Fibroblast of skin of left biceps (primary cell): Measurements from ENCODE around the gene RAMP3.
"Not testable (repeated sequence)": the region's sequence is repeated elsewhere in the genome, so short reads cannot be mapped to it uniquely, and the experiment has no call there.

Experiments
- DNase-seq, 2 experiments: peaks; one replicate each; pipeline ENCODE4 v3.0.0-alpha.2; 2013; ENCODE audit warnings: low read depth in 2 of 2

The RAMP3 gene

GRCh38 chr7:45156516-45157272 lies 897 bp upstream of the RAMP3 start:
- no peak for DNase-seq

- no peak for DNase-seq
Observed at GRCh38 chr7:45157286-45157652, 322 bp upstream of the RAMP3 start.

DNA sequence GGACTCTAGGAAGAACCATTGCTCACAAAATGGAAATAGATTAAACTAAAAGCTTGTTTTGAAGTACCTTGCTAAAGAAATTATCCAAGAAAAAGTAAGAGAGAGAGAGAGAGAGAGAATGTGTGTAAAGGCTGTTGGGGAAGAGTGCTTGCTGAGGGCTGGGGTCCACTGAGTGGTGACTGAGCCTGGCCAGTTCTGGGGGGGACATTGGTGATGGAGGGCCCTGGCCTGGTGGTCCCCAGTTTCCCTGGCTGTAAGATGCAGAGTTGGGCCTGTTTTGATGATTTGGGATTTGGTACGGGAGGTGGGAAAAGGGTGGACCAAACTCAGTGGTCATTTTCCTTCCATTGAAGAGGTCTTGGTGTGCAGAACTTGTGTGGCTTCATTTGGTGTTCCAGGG lies 880 bp downstream of the RAMP3 start:
- no peak for DNase-seq

- DNase-seq, result no peak
Observed at GRCh38 chr7:45159296-45159695, 1.7 kb downstream of the RAMP3 start.

DNA sequence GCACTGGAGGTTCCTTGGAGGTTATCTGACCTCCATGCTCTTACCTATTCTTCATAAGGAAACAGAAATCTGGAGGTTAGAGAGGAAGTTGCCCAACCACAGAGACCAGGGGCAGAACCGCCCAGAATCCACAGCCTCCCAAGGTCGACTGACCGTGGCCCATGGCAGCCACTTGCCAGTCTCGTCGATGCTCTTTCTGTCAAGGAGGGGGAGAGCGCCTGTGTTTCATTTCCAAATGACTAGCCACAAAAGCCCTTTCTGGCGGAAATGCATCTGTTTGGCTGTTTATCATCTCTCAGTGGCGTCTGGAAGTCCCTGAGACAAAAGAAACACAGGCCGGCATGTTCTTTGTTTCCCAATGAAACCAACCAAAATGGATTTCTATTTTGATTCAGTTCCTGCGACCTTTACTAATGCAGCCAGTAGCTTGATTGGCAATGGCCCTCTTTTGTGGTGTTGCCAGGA lies 2.9 kb downstream of the RAMP3 start:
- DNase-seq, result no peak

DNA sequence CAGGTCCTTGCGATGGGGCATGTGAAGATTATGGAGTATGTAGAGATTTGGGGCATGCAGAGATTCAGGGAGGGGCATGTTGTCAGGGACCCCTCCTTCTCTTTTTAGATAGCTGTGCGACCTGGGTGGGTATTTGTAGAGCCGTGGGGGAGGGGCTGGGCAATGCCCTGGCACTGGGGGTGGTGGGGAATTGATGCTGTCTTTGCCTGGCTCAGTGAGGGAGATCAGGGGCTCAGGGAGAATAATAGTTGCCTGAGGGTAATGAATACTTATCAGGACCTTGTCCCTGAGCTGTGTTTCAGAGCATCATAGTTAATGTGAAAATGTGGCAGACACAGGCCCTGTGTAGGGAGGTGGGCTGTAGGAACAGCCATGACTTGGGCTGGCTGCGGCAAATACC lies 3.5 kb downstream of the RAMP3 start:
- DNase-seq, result no peak

- DNase-seq, result no peak
Observed at GRCh38 chr7:45161842-45162241, 4.3 kb downstream of the RAMP3 start.

GRCh38 chr7:45162311-45162845 lies 4.8 kb downstream of the RAMP3 start:
- DNase-seq, result no peak

DNA sequence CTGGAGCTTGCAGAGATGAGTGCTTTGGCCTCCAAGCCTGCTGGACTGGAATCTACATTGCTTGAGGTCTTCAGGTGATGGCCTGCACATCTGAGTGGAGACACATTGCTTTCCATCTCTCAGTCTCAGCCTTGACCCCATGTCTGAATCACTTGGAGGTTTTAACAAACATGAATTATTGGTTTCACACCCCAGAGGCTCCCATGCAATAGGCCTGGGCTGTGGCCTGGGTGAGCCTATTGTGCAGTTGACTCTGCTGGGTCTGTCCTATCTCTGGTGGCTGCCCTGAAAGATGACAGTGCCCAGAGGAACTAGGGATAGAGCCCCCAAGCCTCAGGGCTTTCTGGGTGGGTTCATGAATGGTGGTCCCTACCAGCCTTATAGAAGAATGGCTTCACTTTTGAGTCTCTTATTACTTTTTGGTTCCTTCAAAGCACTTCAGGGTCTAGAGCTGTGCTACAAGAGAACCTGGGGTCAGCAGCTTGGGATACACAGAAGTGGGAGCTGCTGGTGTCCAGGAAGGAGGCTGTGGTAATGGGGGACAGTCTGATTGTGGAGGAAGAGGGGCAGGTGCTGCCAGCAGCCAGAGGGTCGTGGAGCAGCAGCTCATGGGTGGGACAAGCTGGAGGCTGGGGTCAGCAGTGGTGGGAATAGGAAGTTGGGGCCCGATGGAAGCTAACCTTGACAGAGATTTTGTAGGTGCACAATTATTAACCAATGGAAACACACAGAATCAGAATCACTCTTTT lies 5.5 kb downstream of the RAMP3 start:
- no peak for DNase-seq

DNA sequence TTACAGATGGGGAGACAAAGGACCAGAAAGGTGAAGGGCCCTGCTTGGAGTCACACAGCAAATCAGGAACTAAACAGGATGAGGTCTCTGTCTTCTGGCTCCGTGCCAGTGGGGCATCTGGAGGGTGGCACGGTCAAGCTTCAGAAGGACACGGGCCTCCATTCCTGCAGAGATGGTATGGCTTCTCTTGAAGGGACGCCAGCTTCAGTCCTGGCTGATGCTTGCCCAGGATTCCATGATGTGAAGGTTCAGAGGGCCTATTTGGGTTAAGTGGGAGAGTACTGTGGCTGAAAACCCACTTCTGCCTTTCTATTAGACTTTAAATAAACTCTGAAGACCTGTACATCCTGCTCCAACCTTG lies 6.1 kb downstream of the RAMP3 start:
- DNase-seq, result no peak

DNA sequence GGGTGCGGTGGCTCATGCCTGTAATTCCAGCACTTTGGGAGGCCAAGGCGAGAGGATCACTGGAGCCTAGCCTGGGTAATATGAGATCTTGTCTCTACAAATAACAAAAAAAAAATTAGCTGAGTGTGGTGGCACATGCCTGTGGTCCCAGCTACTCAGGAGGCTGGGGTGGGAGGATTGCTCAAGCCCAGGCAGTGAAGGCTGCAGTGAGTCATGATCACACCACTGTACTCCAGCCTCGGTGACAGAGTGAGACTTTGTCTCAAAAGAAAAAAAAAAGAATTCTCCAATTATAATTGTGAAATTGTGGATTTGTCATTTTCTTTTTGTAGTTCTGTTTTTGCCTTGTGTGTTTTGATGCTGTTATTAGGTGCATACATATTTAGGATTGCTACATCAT lies 6.7 kb downstream of the RAMP3 start:
- not testable (repeated sequence) for DNase-seq

GRCh38 chr7:45165857-45166256 lies 8.3 kb downstream of the RAMP3 start:
- DNase-seq, result no peak

- DNase-seq, result no peak
Observed at GRCh38 chr7:45171946-45172345, 14.4 kb downstream of the RAMP3 start.

DNA sequence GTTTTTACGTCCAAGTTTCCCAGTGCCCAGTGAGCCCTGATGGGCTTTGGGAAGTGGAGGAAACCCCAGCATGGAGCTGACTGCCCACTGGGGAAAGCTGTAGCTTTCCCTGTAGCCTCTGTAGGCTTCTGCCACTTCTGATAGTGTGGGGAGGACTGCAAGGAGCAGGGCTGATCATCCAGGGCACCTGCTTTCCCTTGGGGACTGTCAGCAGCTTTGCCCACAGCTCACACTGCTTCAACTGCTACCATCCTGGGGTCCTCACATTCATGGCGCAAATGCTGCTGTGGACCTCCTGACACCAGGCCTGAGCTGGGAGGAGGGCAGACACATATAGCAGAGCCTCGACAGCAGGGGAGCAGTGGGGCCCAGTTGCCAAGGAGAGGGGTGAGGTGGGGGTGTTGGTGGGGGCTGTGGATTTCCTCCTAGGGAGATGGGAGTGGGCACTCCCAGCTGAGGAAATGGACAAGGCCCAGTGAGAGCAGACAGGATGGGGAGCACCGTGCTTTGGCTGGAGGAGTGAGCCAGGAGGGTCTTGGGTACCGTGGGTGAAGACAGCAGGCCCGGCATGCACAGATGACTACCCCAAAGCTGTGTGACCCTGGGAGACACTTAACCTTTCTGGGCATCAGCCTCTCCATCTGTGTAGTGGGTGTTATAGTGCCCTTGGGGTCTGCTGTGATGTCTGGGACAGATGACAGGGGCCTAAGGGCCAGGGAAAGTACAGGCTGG lies 16.2 kb downstream of the RAMP3 start:
- DNase-seq, result no peak

- DNase-seq, result no peak
Observed at GRCh38 chr7:45174328-45174610, 16.7 kb downstream of the RAMP3 start.

DNA sequence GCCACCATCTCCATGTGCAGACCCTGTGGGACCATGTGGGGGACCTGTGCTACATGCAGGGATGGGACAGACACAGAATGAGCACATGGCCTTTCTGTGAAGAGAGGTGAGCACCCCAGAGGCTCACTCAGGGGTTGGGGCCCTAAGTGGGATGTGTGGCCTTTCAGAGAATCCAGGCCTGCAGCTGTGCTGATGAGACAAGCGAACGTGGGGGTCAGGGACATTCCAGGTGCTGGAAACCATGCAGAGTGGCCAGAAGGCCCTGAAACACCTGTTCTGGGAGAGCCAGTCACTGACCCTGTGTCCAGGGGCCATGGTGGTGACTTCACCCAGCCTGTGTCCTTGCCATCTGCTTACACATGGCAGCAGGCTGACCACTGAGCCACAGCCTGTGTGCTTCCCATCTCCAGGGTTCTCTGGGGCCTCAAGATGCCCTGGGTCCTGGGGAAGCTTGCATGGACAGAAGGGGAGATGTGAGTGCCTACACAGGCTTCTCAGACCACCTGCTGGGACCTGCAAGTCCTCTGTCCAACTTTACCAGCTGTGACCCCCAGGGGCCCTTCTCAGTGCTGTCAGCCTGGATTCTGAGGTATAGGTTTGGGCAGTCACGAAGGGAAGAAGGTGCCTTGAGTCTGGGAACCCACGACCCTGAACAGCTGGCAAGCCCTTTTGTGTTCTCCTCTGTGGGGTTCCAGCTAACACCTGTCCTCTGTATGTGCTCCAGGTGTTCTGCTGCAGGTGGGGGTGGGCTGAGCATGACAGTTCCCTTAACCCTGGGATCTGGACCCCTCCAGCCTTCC lies 17.6 kb downstream of the RAMP3 start:
- DNase-seq, result no peak

DNA sequence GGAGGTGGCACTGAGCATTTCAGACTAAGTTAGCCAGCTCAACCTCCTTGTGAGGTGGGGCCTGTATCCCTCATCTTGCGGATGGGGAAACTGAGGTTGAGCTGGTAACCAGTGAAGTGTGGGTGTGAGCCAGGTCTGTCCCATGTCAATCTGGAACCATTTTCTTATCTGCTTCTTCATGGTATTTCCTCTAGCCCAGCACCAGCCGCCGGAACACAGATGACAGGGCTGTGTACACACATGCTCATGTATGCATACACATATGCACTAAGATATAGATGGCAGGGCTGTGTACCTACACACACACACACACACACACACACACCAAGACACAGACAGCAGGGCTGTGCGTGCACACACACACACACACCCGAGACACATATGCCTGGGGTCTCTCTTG lies 18.5 kb downstream of the RAMP3 start:
- no peak for DNase-seq

DNA sequence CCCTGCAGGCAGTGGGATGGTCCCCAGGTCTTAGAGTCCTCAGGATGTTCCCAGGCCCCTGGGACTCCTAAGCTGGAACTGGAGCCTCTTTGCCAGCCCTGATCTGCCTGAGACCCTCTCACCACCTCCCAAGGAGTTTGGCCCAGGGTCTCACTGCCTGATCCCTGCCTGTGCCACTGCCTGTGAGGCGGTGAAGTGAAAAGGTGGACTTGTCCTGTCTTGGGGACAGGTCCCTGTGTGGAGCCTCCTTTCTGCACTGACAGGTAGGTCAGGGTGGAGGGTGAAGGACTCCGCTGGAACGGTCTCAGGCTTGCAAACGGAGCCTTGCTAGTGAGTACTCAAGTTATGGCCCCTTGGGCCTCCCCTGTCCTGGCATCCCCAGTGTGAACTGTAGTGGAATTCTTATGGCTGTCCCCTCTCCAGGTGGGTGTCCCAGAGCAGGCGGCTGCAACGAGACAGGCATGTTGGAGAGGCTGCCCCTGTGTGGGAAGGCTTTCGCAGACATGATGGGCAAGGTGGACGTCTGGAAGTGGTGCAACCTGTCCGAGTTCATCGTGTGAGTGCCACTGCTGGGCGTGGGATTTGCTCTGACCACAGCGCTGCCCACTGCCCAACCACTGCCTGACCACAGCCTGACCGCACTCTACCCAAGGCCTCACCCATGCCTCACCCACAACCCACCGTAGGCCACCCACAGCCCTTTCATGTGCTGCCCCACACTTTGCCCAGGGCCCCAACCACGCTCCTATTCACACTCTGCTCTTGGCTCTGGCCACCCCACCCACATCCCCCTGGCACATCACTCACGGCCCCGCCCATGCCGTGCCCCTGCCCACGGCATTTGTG lies 19.5 kb downstream of the RAMP3 start:
- no peak for DNase-seq

DNA sequence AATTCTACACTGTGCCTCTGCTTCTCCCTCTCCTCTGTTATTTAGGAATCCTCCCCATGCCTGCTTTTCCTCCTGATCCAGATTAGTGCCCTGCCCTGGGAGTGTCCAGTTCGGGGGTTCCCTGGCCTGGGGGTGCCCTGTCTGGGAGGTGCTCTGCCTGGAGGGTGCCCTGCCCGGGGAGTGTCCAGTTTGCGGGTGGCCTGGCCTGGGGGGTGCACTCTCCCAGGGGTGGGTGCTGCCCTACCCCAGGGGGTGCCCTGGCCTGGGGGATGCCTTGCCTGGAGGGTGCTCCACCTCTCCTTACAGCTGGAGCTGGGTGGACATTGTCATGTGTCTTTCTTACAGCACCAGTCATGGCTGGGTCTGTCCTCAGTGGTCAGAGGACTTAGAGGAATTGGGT lies 20.2 kb downstream of the RAMP3 start:
- no peak for DNase-seq

DNA sequence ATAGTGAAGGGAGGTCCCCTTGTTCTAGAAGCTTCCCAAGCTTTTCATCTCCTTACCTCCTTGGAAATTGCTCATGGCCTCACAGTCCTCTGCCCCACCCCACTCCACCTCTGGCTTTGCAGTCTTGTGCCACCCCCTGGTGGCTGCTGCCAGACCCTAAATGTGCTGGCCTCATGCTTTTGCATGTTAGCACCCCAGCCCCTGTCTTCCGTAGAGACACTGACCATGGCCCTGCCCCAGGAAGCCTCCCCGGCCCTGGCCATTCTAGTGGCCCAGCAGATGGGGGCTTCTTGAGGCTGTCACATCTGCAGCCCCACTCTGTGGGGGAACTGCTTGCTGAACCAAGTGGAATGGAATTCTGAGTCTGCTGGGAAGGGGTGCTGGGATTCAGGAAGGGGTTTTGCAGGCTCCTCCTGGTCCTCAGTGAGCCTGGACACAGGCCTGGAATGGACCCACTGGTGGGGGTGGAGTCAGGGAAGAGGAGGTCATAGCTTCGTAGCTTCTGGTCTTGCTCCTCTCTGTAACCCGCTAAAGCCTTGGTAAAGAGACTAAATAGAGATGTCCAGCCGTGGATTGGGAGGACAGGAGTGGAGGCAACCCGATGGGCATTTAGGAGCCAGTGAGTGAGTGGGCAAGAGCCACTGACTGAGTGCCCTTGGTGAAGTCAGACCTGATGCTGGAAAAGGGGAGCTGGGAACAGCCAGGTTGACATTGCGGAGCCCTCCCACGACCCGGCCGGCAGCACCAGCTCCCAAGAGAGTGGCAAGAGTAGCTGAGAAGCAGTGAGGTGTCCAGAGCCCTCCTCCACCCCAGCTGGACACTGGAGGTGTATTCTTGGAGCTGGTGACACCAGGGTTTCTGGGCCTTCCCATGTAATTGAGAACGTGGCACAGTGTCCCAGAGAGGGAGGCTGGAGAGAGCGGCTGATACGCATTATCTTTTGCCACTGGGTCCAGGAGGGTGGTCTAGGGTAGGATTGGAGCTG lies 20.9 kb downstream of the RAMP3 start:
- DNase-seq, result no peak
